GM23338 (cell line): ENCODE results near the gene DHX32. TPM values are rescaled to one million over a fixed set of nuclear protein-coding genes. Genes with fewer than 3 reads are reported as not detected.

ENCODE experiments used
- ATAC-seq: fragments of 200-7000 bp; cut with Tn5 transposase; 3 replicates; pipeline ENCODE4 v1.9.1; 2020
- DNase-seq: peaks from one replicate; pipeline ENCODE4 v3.0.0-alpha.2; 2015; ENCODE audit warnings: low spot score
- H2AFZ ChIP-seq: fragments of 200-600 bp; sonication (generic); 2 replicates; pipeline ENCODE4 v1.8.0; 2016; ENCODE audit warnings: antibody characterized with exemption, mild to moderate bottlenecking, moderate library complexity
- H3F3A ChIP-seq: fragments of 200-600 bp; sonication (generic); replicated peaks from 2 replicates; pipeline ENCODE4 v1.8.0; 2017; ENCODE audit warnings: antibody characterized with exemption, mixed run types, low read depth
- H3K27ac ChIP-seq: fragments of 200-600 bp; sonication (generic); 2 replicates; pipeline ENCODE4 v1.6.1; 2016; ENCODE audit warnings: low read depth
- H3K27me3 ChIP-seq: fragments of 200-600 bp; sonication (generic); 2 replicates; pipeline ENCODE4 v1.8.0; 2016; ENCODE audit warnings: mild to moderate bottlenecking, mixed run types, moderate library complexity; ENCODE audit not compliant: insufficient read depth
- H3K36me3 ChIP-seq: fragments of 200-600 bp; sonication (generic); 2 replicates; pipeline ENCODE4 v1.8.0; 2016; ENCODE audit warnings: mild to moderate bottlenecking; ENCODE audit not compliant: insufficient read depth
- H3K4me1 ChIP-seq: fragments of 200-600 bp; sonication (generic); 2 replicates; pipeline ENCODE4 v1.8.0; 2016; ENCODE audit warnings: mild to moderate bottlenecking, moderate library complexity; ENCODE audit not compliant: insufficient read depth
- H3K4me2 ChIP-seq: fragments of 200-600 bp; sonication (generic); 2 replicates; pipeline ENCODE4 v1.7.1; 2017; ENCODE audit warnings: mixed run types
- H3K4me3 ChIP-seq: fragments of 200-600 bp; sonication (generic); 2 replicates; pipeline ENCODE4 v1.6.1; 2016; ENCODE audit warnings: mixed run types
- H3K79me2 ChIP-seq: fragments of 200-600 bp; sonication (generic); replicated peaks from 2 replicates; pipeline ENCODE4 v1.8.0; 2017; ENCODE audit warnings: mild to moderate bottlenecking; ENCODE audit not compliant: insufficient read depth
- H3K9me2 ChIP-seq: fragments of 200-600 bp; sonication (generic); 2 replicates; pipeline ENCODE4 v1.8.0; 2017; ENCODE audit not compliant: insufficient read depth
- H4K20me1 ChIP-seq: fragments of 200-600 bp; sonication (generic); replicated peaks from 2 replicates; pipeline ENCODE4 v1.8.0; 2017; ENCODE audit warnings: mild to moderate bottlenecking; ENCODE audit not compliant: insufficient read depth
- H3K27ac Mint-ChIP-seq: 2 replicates; pipeline ENCODE4 v1.8.0; 2020; ENCODE audit warnings: inconsistent platforms, mild to moderate bottlenecking, moderate library complexity, mixed read lengths
- H3K27me3 Mint-ChIP-seq: 3 replicates; pipeline ENCODE4 v1.8.0; 2022; ENCODE audit warnings: low read depth, mild to moderate bottlenecking, moderate library complexity, mixed read lengths, inconsistent platforms; ENCODE audit not compliant: insufficient read depth, poor library complexity
- H3K36me3 Mint-ChIP-seq: 3 replicates; pipeline ENCODE4 v1.8.0; 2021; ENCODE audit warnings: low read depth, mild to moderate bottlenecking, inconsistent platforms, moderate library complexity, mixed read lengths
- H3K4me1 Mint-ChIP-seq: 3 replicates; pipeline ENCODE4 v1.8.0; 2020; ENCODE audit warnings: mild to moderate bottlenecking, inconsistent platforms, mixed read lengths
- H3K4me3 Mint-ChIP-seq: 3 replicates; pipeline ENCODE4 v1.8.0; 2021; ENCODE audit warnings: moderate library complexity, mild to moderate bottlenecking, inconsistent platforms, mixed read lengths
- H3K9me3 Mint-ChIP-seq: 3 replicates; pipeline ENCODE4 v1.8.0; 2020; ENCODE audit warnings: moderate library complexity, mild to moderate bottlenecking, inconsistent platforms, mixed read lengths
- CREB1 ChIP-seq: fragments of 250-450 bp; sonication (Bioruptor Pico); IDR thresholded peaks from 2 replicates; pipeline ENCODE4 v1.5.0; 2020; ENCODE audit warnings: low read depth, mild to moderate bottlenecking, moderate library complexity
- CTCF ChIP-seq, 2 experiments: fragments of 200-600 bp in 1 of 2; sonication (generic) in 1 of 2; conservative IDR thresholded peaks; 2 replicates each; pipeline versions ENCODE4 v1.5.1 to v1.6.1; 2016 to 2017; ENCODE audit warnings: antibody characterized with exemption in 2 of 2, low read depth in 2 of 2, mild to moderate bottlenecking in 2 of 2, moderate library complexity in 1 of 2
- EZH2 ChIP-seq: fragments of 200-600 bp; sonication (generic); IDR thresholded peaks from one replicate; pipeline ENCODE4 v1.8.0; 2017; ENCODE audit warnings: antibody characterized with exemption, mild to moderate bottlenecking, low read depth; ENCODE audit not compliant: unreplicated experiment
- EZH2phosphoT487 ChIP-seq: fragments of 200-600 bp; sonication (generic); IDR thresholded peaks from one replicate; pipeline ENCODE4 v1.8.1; 2018; ENCODE audit warnings: antibody characterized with exemption; ENCODE audit not compliant: unreplicated experiment
- JUNB ChIP-seq: IDR thresholded peaks from one replicate; pipeline ENCODE4 v1.6.1; 2016; ENCODE audit warnings: antibody characterized with exemption; ENCODE audit not compliant: unreplicated experiment
- NANOG ChIP-seq: IDR thresholded peaks from 2 replicates; pipeline ENCODE4 v1.6.1; 2016; ENCODE audit warnings: antibody characterized with exemption, borderline replicate concordance
- POLR2AphosphoS5 ChIP-seq: IDR thresholded peaks from 2 replicates; pipeline ENCODE4 v1.6.1; 2016; ENCODE audit warnings: antibody characterized with exemption, low read depth
- STAT1 ChIP-seq: IDR thresholded peaks from one replicate; pipeline ENCODE4 v1.6.1; 2016; ENCODE audit warnings: antibody characterized with exemption; ENCODE audit not compliant: unreplicated experiment
- ZNF114 ChIP-seq: fragments of 250-450 bp; sonication (Bioruptor Pico); IDR thresholded peaks from 2 replicates; pipeline ENCODE4 v1.5.0; 2020; ENCODE audit warnings: mild to moderate bottlenecking, moderate library complexity
- ZNF331 ChIP-seq: fragments of 250-450 bp; sonication (Bioruptor Pico); IDR thresholded peaks from 2 replicates; pipeline ENCODE4 v1.5.0; 2020; ENCODE audit warnings: low read depth, mild to moderate bottlenecking, moderate library complexity
- polyA plus RNA-seq: library from polyadenylated mRNA; unstranded; fragments of >200 nt; fragmentation: Nextera tagmentation; extraction: Ambion mirVana; gene quantifications from 2 replicates; pipeline ENCODE4 v1.2.1, GENCODE V29; 2016
- total RNA-seq: library from RNA; depleted of rRNA; stranded (reverse); fragments of >200 nt; shearing (Covaris generic); gene quantifications from 2 replicates; pipeline ENCODE4 v1.2.3, GENCODE V29; 2014
- TF ChIP-seq, protein P1 (sequence below): fragments of 250-450 bp; sonication (Bioruptor Pico); IDR thresholded peaks from 2 replicates; pipeline ENCODE4 v1.5.0; 2020; ENCODE audit warnings: mild to moderate bottlenecking, moderate library complexity
- TF ChIP-seq, protein P2 (sequence below): IDR thresholded peaks from 2 replicates; pipeline ENCODE4 v1.6.1; 2016; ENCODE audit warnings: antibody characterized with exemption
- TF ChIP-seq, protein P3 (sequence below): IDR thresholded peaks from one replicate; pipeline ENCODE4 v1.6.1; 2018; ENCODE audit warnings: antibody characterized with exemption; ENCODE audit not compliant: unreplicated experiment

The DHX32 gene
- total and polyA plus RNA-seq, 2 experiments from 2014 or later: 9.5 to 21.6 TPM

DNA sequence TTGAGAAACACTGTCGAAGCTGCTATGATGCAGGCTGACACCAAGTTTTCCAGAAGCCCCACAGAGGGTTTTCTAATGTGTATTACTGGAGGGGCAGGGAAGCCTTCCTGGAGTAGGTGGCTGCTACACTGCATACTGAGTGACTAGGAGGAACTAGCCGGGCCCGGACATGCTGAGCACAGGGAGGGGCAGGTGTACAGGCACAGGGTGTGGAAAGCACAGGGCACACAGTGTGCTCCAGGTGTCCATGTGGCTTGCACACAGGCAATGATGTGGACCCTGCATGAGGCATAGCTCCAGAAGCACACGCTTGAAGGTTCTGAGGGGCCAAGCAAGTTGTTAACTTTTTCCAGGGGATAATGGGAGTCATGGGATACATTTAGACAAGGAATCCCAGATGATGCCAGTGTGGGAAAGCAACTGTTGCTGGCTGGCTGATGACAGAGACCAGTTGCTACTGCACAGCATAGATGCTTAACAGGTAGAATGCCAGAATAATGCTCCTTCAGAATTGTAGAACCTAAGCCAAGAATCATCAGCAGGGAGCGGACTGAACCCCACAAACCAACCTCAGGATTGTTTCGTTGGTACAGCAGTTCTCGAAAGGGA, 14.6 kb downstream of the DHX32 start:
- TF ChIP-seq, protein P1, sequence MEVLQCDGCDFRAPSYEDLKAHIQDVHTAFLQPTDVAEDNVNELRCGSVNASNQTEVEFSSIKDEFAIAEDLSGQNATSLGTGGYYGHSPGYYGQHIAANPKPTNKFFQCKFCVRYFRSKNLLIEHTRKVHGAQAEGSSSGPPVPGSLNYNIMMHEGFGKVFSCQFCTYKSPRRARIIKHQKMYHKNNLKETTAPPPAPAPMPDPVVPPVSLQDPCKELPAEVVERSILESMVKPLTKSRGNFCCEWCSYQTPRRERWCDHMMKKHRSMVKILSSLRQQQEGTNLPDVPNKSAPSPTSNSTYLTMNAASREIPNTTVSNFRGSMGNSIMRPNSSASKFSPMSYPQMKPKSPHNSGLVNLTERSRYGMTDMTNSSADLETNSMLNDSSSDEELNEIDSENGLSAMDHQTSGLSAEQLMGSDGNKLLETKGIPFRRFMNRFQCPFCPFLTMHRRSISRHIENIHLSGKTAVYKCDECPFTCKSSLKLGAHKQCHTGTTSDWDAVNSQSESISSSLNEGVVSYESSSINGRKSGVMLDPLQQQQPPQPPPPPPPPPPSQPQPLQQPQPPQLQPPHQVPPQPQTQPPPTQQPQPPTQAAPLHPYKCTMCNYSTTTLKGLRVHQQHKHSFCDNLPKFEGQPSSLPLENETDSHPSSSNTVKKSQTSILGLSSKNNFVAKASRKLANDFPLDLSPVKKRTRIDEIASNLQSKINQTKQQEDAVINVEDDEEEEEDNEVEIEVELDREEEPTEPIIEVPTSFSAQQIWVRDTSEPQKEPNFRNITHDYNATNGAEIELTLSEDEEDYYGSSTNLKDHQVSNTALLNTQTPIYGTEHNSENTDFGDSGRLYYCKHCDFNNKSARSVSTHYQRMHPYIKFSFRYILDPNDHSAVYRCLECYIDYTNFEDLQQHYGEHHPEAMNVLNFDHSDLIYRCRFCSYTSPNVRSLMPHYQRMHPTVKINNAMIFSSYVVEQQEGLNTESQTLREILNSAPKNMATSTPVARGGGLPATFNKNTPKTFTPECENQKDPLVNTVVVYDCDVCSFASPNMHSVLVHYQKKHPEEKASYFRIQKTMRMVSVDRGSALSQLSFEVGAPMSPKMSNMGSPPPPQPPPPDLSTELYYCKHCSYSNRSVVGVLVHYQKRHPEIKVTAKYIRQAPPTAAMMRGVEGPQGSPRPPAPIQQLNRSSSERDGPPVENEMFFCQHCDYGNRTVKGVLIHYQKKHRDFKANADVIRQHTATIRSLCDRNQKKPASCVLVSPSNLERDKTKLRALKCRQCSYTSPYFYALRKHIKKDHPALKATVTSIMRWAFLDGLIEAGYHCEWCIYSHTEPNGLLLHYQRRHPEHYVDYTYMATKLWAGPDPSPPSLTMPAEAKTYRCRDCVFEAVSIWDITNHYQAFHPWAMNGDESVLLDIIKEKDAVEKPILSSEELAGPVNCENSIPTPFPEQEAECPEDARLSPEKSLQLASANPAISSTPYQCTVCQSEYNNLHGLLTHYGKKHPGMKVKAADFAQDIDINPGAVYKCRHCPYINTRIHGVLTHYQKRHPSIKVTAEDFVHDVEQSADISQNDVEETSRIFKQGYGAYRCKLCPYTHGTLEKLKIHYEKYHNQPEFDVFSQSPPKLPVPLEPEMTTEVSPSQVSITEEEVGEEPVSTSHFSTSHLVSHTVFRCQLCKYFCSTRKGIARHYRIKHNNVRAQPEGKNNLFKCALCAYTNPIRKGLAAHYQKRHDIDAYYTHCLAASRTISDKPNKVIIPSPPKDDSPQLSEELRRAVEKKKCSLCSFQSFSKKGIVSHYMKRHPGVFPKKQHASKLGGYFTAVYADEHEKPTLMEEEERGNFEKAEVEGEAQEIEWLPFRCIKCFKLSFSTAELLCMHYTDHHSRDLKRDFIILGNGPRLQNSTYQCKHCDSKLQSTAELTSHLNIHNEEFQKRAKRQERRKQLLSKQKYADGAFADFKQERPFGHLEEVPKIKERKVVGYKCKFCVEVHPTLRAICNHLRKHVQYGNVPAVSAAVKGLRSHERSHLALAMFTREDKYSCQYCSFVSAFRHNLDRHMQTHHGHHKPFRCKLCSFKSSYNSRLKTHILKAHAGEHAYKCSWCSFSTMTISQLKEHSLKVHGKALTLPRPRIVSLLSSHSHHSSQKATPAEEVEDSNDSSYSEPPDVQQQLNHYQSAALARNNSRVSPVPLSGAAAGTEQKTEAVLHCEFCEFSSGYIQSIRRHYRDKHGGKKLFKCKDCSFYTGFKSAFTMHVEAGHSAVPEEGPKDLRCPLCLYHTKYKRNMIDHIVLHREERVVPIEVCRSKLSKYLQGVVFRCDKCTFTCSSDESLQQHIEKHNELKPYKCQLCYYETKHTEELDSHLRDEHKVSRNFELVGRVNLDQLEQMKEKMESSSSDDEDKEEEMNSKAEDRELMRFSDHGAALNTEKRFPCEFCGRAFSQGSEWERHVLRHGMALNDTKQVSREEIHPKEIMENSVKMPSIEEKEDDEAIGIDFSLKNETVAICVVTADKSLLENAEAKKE (CRISPR knock-in tag): no peak
- TF ChIP-seq CTCF (conservative IDR thresholded peaks at IDR 0.05; ENCODE audit: low read depth in 2 of 2) (no peak), ZNF114 (no peak), JUNB (no peak), CREB1 (CRISPR knock-in tag) (no peak), NANOG (no peak), ZNF331 (CRISPR knock-in tag) (no peak), EZH2 (no peak), STAT1 (no peak), EZH2phosphoT487 (no peak), POLR2AphosphoS5 (no peak)
- TF ChIP-seq, protein P2, sequence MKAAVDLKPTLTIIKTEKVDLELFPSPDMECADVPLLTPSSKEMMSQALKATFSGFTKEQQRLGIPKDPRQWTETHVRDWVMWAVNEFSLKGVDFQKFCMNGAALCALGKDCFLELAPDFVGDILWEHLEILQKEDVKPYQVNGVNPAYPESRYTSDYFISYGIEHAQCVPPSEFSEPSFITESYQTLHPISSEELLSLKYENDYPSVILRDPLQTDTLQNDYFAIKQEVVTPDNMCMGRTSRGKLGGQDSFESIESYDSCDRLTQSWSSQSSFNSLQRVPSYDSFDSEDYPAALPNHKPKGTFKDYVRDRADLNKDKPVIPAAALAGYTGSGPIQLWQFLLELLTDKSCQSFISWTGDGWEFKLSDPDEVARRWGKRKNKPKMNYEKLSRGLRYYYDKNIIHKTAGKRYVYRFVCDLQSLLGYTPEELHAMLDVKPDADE: no peak
- TF ChIP-seq, protein P3, sequence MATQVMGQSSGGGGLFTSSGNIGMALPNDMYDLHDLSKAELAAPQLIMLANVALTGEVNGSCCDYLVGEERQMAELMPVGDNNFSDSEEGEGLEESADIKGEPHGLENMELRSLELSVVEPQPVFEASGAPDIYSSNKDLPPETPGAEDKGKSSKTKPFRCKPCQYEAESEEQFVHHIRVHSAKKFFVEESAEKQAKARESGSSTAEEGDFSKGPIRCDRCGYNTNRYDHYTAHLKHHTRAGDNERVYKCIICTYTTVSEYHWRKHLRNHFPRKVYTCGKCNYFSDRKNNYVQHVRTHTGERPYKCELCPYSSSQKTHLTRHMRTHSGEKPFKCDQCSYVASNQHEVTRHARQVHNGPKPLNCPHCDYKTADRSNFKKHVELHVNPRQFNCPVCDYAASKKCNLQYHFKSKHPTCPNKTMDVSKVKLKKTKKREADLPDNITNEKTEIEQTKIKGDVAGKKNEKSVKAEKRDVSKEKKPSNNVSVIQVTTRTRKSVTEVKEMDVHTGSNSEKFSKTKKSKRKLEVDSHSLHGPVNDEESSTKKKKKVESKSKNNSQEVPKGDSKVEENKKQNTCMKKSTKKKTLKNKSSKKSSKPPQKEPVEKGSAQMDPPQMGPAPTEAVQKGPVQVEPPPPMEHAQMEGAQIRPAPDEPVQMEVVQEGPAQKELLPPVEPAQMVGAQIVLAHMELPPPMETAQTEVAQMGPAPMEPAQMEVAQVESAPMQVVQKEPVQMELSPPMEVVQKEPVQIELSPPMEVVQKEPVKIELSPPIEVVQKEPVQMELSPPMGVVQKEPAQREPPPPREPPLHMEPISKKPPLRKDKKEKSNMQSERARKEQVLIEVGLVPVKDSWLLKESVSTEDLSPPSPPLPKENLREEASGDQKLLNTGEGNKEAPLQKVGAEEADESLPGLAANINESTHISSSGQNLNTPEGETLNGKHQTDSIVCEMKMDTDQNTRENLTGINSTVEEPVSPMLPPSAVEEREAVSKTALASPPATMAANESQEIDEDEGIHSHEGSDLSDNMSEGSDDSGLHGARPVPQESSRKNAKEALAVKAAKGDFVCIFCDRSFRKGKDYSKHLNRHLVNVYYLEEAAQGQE: no peak
- Mint-ChIP-seq H3K27ac (no peak overlapping the region), H3K4me1 (no peaks in the 10 kb centered on the region; the same call in 2 of the 3 replicates), H3K4me3 (no peak overlapping the region), H3K9me3 (no peaks in the 10 kb centered on the region), H3K27me3 (no peaks in the 10 kb centered on the region), H3K36me3 (0 out of 3 replicates have a peak, but pooled peaks cover 3% of the 10 kb centered on the region)
- Histone ChIP-seq H3K4me3 (no peak overlapping the region), H3F3A (no peaks in the 10 kb centered on the region), H3K27me3 (no peaks in the 10 kb centered on the region), H3K79me2 (no peaks in the 10 kb centered on the region), H3K4me1 (no peaks in the 10 kb centered on the region), H3K4me2 (no peak overlapping the region), H3K9me2 (no peaks in the 10 kb centered on the region), H3K36me3 (no peaks in the 10 kb centered on the region), H4K20me1 (no peaks in the 10 kb centered on the region), H3K27ac (no peak overlapping the region), H2AFZ (no peak overlapping the region)
- DNase-seq: no peak
- no peak for ATAC-seq
